Measurements from ENCODE around the gene ERBB3. TPM values are rescaled to one million over a fixed set of nuclear protein-coding genes. Genes with fewer than 3 reads are reported as not detected.

Gene ERBB3
- total RNA-seq, 1 experiment from 2014 or later: 56.5 TPM

DNA sequence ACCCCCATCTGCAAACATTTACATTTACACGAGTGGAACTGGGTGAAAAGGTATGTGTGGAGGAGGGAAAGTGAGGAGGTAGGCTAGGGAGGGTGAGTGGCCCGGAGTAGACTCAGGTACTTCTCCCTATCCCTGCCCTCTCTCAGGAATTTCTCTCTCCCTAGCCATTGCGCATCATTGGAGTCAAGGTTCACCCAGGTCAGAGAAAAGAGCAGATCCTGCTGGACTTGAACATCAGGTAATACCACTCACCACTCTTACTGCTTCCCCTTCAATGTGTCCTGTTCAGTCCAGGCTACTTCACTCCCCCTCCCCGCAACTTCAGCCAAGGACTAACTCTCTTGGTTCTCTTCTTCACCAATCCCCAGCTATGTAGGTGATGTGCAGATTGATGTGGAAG, 50.9 kb downstream of the ERBB3 start:
- no peak overlapping the region for H3K4me2 ChIP-seq (ENCODE audit: insufficient read depth, insufficient read length, low read length)
- peaks cover 43 to 56% (median 51%) of the 10 kb centered on the region in 3 experiments for H3K36me3 Mint-ChIP-seq (ENCODE audit: insufficient read depth in 1 of 3, low read depth in 3 of 3)
- TF ChIP-seq, protein P1, sequence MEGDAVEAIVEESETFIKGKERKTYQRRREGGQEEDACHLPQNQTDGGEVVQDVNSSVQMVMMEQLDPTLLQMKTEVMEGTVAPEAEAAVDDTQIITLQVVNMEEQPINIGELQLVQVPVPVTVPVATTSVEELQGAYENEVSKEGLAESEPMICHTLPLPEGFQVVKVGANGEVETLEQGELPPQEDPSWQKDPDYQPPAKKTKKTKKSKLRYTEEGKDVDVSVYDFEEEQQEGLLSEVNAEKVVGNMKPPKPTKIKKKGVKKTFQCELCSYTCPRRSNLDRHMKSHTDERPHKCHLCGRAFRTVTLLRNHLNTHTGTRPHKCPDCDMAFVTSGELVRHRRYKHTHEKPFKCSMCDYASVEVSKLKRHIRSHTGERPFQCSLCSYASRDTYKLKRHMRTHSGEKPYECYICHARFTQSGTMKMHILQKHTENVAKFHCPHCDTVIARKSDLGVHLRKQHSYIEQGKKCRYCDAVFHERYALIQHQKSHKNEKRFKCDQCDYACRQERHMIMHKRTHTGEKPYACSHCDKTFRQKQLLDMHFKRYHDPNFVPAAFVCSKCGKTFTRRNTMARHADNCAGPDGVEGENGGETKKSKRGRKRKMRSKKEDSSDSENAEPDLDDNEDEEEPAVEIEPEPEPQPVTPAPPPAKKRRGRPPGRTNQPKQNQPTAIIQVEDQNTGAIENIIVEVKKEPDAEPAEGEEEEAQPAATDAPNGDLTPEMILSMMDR (conservative IDR thresholded peaks at IDR 0.05): no peak

More for the DNA sequence above, 50.9 kb downstream of the ERBB3 start:
- Histone ChIP-seq H2BK120ac (ENCODE audit: low read depth, low read length, poor library complexity, severe bottlenecking) (no peak overlapping the region), H3K23me2 (ENCODE audit: insufficient read length, low read depth, low read length, poor library complexity, severe bottlenecking) (peaks cover 17% of the 10 kb centered on the region), H3K23ac (ENCODE audit: insufficient read length, low read depth, low read length) (no peak overlapping the region), H3K79me2 (ENCODE audit: insufficient read depth, low read length) (no peaks in the 10 kb centered on the region), H2BK20ac (ENCODE audit: low read depth, low read length, poor library complexity, severe bottlenecking) (no peak overlapping the region), H4K8ac (replicated peaks; ENCODE audit: insufficient read length, low read depth, low read length) (no peak overlapping the region), H3K56ac (ENCODE audit: insufficient read length, low read depth, low read length) (no peak overlapping the region), H3K18ac (ENCODE audit: insufficient read length, low read depth, low read length) (no peak overlapping the region), H2AFZ (ENCODE audit: low read length) (no peak overlapping the region), H3K14ac (ENCODE audit: insufficient read depth, low read length) (no peak overlapping the region), H4K91ac (ENCODE audit: insufficient read length, low read depth, low read length) (no peak overlapping the region), H3T11ph (ENCODE audit: low read length) (no peak overlapping the region), H2AK5ac (ENCODE audit: insufficient read length, low read length) (no peak overlapping the region), H3K27me3 (ENCODE audit: insufficient read depth, low read length) (no peaks in the 10 kb centered on the region), H2BK15ac (ENCODE audit: low read depth, low read length) (no peak overlapping the region), H4K20me1 (ENCODE audit: control insufficient read depth, insufficient read depth, insufficient read length) (no peaks in the 10 kb centered on the region), H2BK12ac (ENCODE audit: insufficient read length, low read depth, low read length) (no peak overlapping the region), H3K4me1 (ENCODE audit: insufficient read depth, low read length) (no peaks in the 10 kb centered on the region), H3K9me3 (ENCODE audit: control insufficient read depth, low read depth, low read length) (no peaks in the 10 kb centered on the region), H3K9ac (ENCODE audit: extremely low read depth, insufficient read length, low read length) (no peak overlapping the region), H3K79me1 (ENCODE audit: insufficient read depth, low read depth, low read length, poor library complexity, severe bottlenecking) (no peaks in the 10 kb centered on the region), H3K27ac (ENCODE audit: insufficient read length, low read depth, low read length) (no peak overlapping the region), H3K4ac (ENCODE audit: low read depth, low read length) (no peak overlapping the region), H4K5ac (ENCODE audit: insufficient read length, low read depth, low read length) (no peak overlapping the region), H2BK5ac (ENCODE audit: insufficient read length, low read length) (no peak overlapping the region)
- Mint-ChIP-seq H3K4me3 (peak overlapping the region; percentile 74 to 88; a peak in 3 of 5 replicates), H3K4me1 (peaks cover 26 to 27% of the 10 kb centered on the region in 2 experiments), H3K9me3 (no peaks in the 10 kb centered on the region; a peak in 1 of 5 replicates), H3K27ac (no peak overlapping the region), H3K27me3 (ENCODE audit: low read depth) (no peaks in the 10 kb centered on the region)
- no peak for DNase-seq
- no CpG with 5 or more reads among the region's 4 CpGs for WGBS (ENCODE audit: extremely low coverage, insufficient read length, low lambda C conversion rate)
